ENCODE measurements around the gene ASCC1.
"Not testable (repeated sequence)": the region's sequence is repeated elsewhere in the genome, so short reads cannot be mapped to it uniquely, and the experiment has no call there.

Gene ASCC1

DNA sequence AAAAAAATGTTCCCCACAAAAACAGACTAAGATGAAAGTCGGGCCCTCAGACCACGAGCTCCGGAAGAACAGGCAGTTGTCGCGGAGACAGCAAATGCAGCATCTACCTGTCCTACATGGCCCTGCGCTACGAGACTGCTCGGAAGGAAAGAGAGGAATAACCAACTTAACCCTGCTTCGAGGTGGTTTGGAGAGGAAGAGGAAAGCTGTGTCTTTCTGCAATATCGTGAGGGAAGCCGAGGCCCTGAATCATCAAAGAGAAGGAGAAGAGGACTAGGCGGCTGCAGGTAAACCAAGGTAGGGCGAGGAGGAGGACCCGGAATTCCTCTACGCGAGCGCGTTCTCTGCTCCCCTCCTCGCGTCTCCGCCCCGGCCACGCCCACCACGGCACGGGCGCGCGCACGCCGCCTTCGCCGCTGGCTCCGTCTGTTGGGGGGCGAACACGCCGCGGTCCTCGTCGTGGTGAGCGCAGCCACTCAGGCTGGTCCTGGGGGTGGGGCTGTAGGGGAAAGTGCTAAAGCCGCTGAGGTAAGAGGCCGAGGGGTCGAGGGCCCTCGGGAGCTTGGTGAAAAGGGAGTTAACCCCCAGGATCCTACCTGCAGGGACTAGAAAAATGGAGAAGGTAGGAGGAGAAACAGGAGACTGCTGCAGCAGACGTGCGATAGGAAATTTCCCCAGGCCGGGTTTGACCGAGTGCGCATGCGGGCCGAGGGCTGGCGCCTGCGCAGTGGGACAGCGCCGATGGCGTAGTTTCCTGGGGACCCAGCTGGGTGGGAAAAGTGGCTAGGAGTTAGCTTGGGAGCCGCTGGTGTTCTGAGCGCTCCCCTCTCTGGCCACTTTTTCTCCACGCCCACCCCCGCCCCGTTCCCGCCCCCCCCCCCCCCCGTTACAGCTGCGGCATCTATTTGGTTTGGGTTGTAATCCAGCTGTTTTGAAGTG is at the start of gene ASCC1, which contains the start of gene ANAPC16:
Gene ASCC1 (minus strand): TSS at position 666 of the 939 bp plus-strand sequence. CDS start 2,978 bp downstream, outside the sequence.
Gene ANAPC16 (plus strand): TSS at position 402 of the 939 bp plus-strand sequence. CDS start 7,903 bp downstream, outside the sequence.
- peak; percentile 94 for DNase-seq

- DNase-seq: no peak
Observed at GRCh38 chr10:72265508-72265907, 49.4 kb upstream of the ASCC1 start.

DNA sequence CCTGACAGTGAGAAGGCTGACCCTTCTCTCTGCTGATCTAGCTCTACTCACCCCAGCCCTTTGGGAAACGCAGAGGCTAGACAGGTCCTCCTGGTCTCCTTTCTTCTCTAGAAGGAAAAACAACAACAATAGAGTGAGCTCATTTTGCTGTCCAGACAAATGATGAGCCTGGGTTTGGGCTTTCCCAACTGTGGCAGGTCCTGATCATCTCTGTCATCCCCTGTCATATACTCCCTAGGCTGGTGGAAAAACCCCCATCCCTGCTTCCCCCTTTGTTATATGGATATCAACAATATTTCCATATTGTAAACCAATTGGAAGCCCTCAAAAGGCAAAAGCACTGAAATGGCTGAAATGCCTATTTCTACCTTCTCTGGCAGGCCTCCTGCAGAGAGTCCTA is 48.5 kb upstream of the ASCC1 start:
- no peak for DNase-seq

- peak; percentile 61 for DNase-seq
Observed at GRCh38 chr10:72263613-72264241, 47.7 kb upstream of the ASCC1 start.

- no peak for DNase-seq
Observed at GRCh38 chr10:72261784-72262404, 45.8 kb upstream of the ASCC1 start.

DNA sequence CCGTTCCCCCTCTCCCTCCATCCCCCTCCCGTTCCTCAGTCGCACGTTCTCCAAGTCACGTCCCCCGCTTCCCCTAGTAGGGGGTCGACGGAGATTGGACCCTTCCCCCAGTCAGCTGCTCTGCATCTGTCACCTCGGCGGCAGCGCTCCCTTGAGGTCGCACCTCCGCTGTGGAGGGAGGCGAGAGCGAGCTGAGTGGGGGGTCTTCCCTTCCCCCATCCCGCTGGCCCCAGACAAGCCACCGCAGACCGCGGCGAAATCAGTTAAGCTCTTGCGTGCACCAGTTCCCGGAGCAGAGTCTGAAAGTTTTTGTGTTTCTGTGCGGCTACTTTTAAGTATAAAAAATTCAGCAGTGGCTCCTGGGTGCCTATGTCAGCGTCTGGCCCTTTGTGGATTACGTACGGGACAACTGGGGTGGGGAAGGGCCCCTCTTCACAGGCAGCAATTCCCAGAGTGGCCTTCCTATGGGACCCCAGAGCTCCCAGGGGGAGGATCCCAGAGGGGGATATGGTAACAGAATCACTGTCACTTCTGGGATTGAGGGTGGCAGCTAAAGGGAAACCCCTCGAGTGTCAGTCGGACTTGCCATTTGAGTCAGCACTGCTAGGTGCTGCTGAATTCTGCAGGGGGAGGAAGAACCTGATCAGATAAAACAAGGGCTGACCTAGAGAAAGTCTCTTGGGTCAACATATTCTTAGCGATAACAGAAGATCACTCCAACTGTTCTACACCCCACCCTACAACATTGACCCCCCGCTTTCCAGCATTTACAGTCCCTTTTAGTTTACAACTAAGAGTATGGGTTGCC is 45.1 kb upstream of the ASCC1 start:
- DNase-seq: peak; percentile 79

DNA sequence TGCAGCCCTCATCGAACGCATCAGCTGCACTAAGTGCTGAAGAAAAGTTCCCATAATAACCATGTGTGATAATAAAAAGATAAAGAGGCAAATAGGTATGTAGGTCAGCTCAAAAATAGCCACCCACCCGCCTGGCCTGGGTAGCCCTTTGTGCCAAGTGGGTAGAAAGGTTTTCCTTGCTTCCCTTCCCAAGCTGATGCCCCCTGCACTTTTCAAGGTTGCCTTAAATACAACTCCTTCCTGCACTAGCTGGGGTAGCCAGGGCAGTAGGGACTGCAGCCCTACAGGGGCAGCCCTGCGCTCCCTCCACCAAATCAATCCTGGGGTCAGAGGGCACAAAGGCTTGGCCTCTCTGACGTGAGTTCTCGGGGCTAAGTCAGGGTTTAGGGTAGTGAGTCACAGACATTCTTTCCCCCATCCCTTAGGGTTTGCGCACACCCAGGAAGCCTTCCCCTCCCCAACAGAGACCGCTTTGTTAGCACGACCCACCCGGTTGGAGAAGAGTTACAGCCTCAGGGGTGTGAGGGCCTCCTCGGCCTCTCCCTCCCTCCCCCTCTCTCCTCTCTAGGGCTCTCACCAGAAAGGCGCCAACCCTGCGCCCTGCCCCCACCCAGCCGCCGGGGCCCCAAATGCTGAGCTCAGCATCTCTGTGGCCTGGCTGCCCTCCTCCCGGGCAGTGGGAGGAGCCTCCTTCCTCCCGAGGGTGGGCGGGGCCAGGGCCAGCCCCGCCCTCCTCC is 44.3 kb upstream of the ASCC1 start:
- DNase-seq: peak; percentile 90

- DNase-seq: no peak
Observed at GRCh38 chr10:72259491-72260238, 43.6 kb upstream of the ASCC1 start.

GRCh38 chr10:72258617-72259016 is 42.5 kb upstream of the ASCC1 start:
- DNase-seq: no peak

DNA sequence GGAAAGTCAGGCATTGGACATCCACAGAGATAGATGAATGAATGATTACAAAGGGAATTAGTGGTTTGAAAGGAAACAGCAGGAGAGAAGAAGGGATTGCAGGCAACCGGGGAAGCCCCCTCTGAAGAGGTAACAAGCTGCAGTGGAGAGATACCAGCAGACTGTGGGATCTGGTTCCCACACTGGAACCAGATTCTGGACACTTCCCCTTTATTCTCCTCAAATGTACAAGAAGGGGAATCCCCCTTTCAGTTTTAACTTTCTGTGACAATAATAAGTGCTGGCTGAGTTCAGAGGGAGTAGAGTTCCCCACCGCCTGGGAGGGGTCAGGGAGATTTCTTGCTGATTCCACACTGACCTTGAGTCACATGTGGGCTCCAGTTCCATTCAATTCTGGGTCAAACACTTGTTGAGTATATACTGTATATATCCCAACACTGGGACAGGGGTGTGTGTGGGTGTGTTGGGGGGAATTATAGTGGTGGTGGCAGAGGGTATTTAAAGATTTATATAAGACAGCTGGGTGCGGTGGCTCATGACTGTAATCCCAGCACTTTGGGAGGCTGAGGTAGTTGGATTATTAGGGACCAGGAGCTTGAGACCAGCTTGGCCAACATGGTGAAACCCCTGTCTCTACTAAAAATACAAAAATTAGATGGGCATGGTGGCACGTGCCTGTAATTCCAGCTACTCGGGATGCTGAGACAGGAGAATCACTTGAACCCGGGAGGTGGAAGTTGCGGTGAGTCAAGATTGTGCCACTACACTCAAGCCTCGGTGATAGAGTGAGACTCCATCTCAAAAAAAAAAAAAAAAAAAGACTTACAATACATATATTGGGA is 41.2 kb upstream of the ASCC1 start:
- no peak for DNase-seq

GRCh38 chr10:72255977-72256729 is 40.1 kb upstream of the ASCC1 start:
- DNase-seq: no peak

GRCh38 chr10:72254813-72255568 is 38.9 kb upstream of the ASCC1 start:
- DNase-seq: peak; percentile 49

- no peak for DNase-seq
Observed at GRCh38 chr10:72253578-72253977, 37.5 kb upstream of the ASCC1 start.

GRCh38 chr10:72252972-72253371 is 36.9 kb upstream of the ASCC1 start:
- DNase-seq: no peak

- DNase-seq: no peak
Observed at GRCh38 chr10:72251635-72252034, 35.6 kb upstream of the ASCC1 start.

DNA sequence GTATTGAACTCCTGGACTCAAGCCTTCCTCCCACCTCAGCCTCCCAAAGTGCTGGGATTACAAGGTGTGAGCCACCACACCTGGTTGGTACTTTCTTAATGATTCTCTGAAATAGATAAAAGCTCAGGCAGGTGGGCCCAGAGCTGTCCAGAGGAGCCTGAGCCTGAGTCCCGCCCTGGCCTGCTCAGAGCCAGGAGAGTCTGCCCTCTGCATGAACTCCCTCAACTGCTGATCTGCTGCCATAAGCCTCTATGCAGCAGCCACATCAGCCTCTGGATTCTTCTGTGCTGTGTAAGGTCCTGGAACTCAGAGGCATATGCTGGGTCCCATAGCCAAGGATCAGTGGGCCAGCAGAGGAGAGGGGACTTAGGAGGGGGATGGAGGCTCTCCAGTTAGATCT is 34.6 kb upstream of the ASCC1 start:
- no peak for DNase-seq

GRCh38 chr10:72249176-72249862 is 33.2 kb upstream of the ASCC1 start:
- DNase-seq: not testable (repeated sequence)

All from CD4-positive, alpha-beta T cell treated with Interleukin-10 for 1 hour (primary cell).